AG09319 (cell line): ENCODE data around the gene ARHGEF16.

ENCODE experiments used
- DNase-seq: peaks from one replicate; pipeline ENCODE4 v3.0.0-alpha.2; 2010; ENCODE audit warnings: low read depth; ENCODE audit errors: extremely low read depth
- TF ChIP-seq, protein P1 (sequence below): IDR thresholded peaks from 2 replicates; pipeline ENCODE4 v1.5.1; 2011; ENCODE audit warnings: low read depth, mild to moderate bottlenecking, inconsistent platforms, low read length, moderate library complexity

ARHGEF16 gene

GRCh38 chr1:3514404-3514803, 59.9 kb downstream of the ARHGEF16 start:
- TF ChIP-seq, protein P1, sequence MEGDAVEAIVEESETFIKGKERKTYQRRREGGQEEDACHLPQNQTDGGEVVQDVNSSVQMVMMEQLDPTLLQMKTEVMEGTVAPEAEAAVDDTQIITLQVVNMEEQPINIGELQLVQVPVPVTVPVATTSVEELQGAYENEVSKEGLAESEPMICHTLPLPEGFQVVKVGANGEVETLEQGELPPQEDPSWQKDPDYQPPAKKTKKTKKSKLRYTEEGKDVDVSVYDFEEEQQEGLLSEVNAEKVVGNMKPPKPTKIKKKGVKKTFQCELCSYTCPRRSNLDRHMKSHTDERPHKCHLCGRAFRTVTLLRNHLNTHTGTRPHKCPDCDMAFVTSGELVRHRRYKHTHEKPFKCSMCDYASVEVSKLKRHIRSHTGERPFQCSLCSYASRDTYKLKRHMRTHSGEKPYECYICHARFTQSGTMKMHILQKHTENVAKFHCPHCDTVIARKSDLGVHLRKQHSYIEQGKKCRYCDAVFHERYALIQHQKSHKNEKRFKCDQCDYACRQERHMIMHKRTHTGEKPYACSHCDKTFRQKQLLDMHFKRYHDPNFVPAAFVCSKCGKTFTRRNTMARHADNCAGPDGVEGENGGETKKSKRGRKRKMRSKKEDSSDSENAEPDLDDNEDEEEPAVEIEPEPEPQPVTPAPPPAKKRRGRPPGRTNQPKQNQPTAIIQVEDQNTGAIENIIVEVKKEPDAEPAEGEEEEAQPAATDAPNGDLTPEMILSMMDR: no peak
- no peak for DNase-seq

DNA sequence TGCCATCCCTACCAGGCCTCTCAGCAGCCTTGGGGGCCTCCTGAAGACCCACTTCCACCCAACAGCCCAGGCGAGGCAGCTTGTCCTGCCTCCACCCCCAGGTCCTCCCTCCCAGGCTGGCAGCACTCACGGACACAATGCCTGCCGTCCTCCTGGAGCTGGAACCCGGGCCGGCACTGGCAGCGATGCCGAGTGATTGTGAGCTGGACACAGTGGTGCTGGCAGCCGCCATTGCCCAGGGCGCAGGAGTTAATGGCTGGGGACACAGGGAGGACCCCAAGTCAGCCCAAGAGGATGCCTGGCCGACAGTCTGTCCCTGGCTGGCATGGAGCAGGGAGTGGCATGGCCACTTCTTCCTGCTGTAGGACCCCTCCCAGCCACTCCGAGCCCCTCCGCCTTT, 60.8 kb downstream of the ARHGEF16 start:
- DNase-seq: no peak
- TF ChIP-seq, protein P1: no peak

- DNase-seq: no peak
- TF ChIP-seq, protein P1: no peak
Measured at GRCh38 chr1:3515774-3516480, 61.5 kb downstream of the ARHGEF16 start.

GRCh38 chr1:3516481-3516869, 62.0 kb downstream of the ARHGEF16 start:
- TF ChIP-seq, protein P1: no peak

GRCh38 chr1:3516911-3517675, 62.6 kb downstream of the ARHGEF16 start:
- TF ChIP-seq, protein P1: no peak
- DNase-seq: no peak

More at GRCh38 chr1:3516481-3516869, 62.0 kb downstream of the ARHGEF16 start:
- DNase-seq: no peak

DNA sequence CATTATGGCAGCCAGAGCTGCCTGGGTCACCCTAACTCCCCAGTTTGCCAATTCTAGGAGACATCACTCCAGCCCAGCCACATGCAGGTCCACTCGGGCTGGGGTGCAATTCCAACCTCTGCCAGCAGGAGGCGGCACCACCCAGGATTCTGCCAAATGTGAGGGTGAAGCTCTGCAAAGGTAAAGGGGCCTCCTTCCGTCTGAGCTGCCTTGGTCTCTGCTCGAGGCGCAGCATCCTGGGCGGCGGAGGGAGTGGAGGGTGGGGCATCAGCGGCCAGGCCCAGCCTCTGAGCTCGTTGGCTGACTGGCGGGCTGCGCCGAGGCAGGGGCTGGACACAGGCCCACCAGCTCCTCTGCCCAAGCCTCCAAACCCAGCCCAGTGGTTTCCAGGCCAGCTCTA, 63.8 kb downstream of the ARHGEF16 start:
- TF ChIP-seq, protein P1: peak; percentile 68
- DNase-seq: no peak

- TF ChIP-seq, protein P1: no peak
- no peak for DNase-seq
Measured at GRCh38 chr1:3518756-3519155, 64.3 kb downstream of the ARHGEF16 start.
